HG03460 (cell line): Measurements from ENCODE around the gene ST6GAL1.

ENCODE experiments used
- ATAC-seq: cut with Tn5 transposase; IDR thresholded peaks from one replicate; pipeline ENCODE4 v1.9.1; 2021; ENCODE audit not compliant: unreplicated experiment

Gene ST6GAL1

GRCh38 chr3:186939536-186939935, 9.2 kb downstream of the ST6GAL1 start:
- ATAC-seq: no peak

- ATAC-seq: no peak
Observed at GRCh38 chr3:186940967-186941366, 10.6 kb downstream of the ST6GAL1 start.

- no peak for ATAC-seq
Observed at GRCh38 chr3:186942168-186942567, 11.8 kb downstream of the ST6GAL1 start.

- ATAC-seq: no peak
Observed at GRCh38 chr3:186945255-186945823, 15.0 kb downstream of the ST6GAL1 start.

GRCh38 chr3:186946756-186947375, 16.5 kb downstream of the ST6GAL1 start:
- peak; percentile 62 for ATAC-seq

- no peak for ATAC-seq
Observed at GRCh38 chr3:186949281-186949982, 19.1 kb downstream of the ST6GAL1 start.

GRCh38 chr3:186950402-186951093, 20.2 kb downstream of the ST6GAL1 start:
- ATAC-seq: no peak

GRCh38 chr3:186951640-186952552, 21.6 kb downstream of the ST6GAL1 start:
- ATAC-seq: no peak

- ATAC-seq: peak; percentile 56
Observed at GRCh38 chr3:186953011-186953487, 22.7 kb downstream of the ST6GAL1 start.

GRCh38 chr3:186953992-186954699, 23.8 kb downstream of the ST6GAL1 start:
- peak; percentile 58 for ATAC-seq

GRCh38 chr3:186955898-186956696, 25.8 kb downstream of the ST6GAL1 start:
- ATAC-seq: no peak

GRCh38 chr3:186959029-186959624, 28.8 kb downstream of the ST6GAL1 start:
- no peak for ATAC-seq

- no peak for ATAC-seq
Observed at GRCh38 chr3:186960347-186960746, 30.0 kb downstream of the ST6GAL1 start.

GRCh38 chr3:186962445-186962844, 32.1 kb downstream of the ST6GAL1 start:
- ATAC-seq: no peak

- ATAC-seq: no peak
Observed at GRCh38 chr3:186963636-186964035, 33.3 kb downstream of the ST6GAL1 start.

GRCh38 chr3:186964071-186964470, 33.7 kb downstream of the ST6GAL1 start:
- no peak for ATAC-seq

GRCh38 chr3:186964616-186965015, 34.3 kb downstream of the ST6GAL1 start:
- no peak for ATAC-seq

- no peak for ATAC-seq
Observed at GRCh38 chr3:186965141-186965879, 35.0 kb downstream of the ST6GAL1 start.
